HEK293T (cell line): Measurements from ENCODE around the gene ABCB4.

Source experiments
- ARNT ChIP-seq: fragments of 450-650 bp; IDR thresholded peaks from 2 replicates; pipeline ENCODE4 v1.6.1; 2017; ENCODE audit warnings: mild to moderate bottlenecking
- ELF4 ChIP-seq: fragments of 450-650 bp; IDR thresholded peaks from 2 replicates; pipeline ENCODE4 v1.6.1; 2017; ENCODE audit warnings: antibody characterized with exemption
- FOXA1 ChIP-seq: fragments of 450-650 bp; IDR thresholded peaks from 2 replicates; pipeline ENCODE4 v1.6.1; 2016; ENCODE audit warnings: mild to moderate bottlenecking
- FOXK2 ChIP-seq: fragments of 450-650 bp; IDR thresholded peaks from 2 replicates; pipeline ENCODE4 v1.6.1; 2016; ENCODE audit warnings: mild to moderate bottlenecking
- FOXM1 ChIP-seq: fragments of 450-650 bp; IDR thresholded peaks from 2 replicates; pipeline ENCODE4 v1.6.1; 2017; ENCODE audit warnings: mild to moderate bottlenecking, borderline replicate concordance
- HDGF ChIP-seq: fragments of 450-650 bp; IDR thresholded peaks from 2 replicates; pipeline ENCODE4 v1.6.1; 2017; ENCODE audit warnings: antibody characterized with exemption, borderline replicate concordance
- L3MBTL2 ChIP-seq: fragments of 450-650 bp; conservative IDR thresholded peaks from 2 replicates; pipeline ENCODE4 v1.6.1; 2016; ENCODE audit warnings: mild to moderate bottlenecking
- NFRKB ChIP-seq: fragments of 450-650 bp; IDR thresholded peaks from 2 replicates; pipeline ENCODE4 v1.6.1; 2016; ENCODE audit warnings: mild to moderate bottlenecking, moderate library complexity
- PKNOX1 ChIP-seq: fragments of 450-650 bp; IDR thresholded peaks from 2 replicates; pipeline ENCODE4 v1.6.1; 2016
- SP1 ChIP-seq: fragments of 450-650 bp; IDR thresholded peaks from 2 replicates; pipeline ENCODE4 v1.6.1; 2017
- SUZ12 ChIP-seq: fragments of 450-650 bp; IDR thresholded peaks from 2 replicates; pipeline ENCODE4 v1.6.1; 2016; ENCODE audit warnings: mild to moderate bottlenecking
- ZNF384 ChIP-seq: fragments of 450-650 bp; IDR thresholded peaks from 2 replicates; pipeline ENCODE4 v1.6.1; 2016

- TF ChIP-seq L3MBTL2 (no peak), PKNOX1 (no peak), FOXK2 (no peak), FOXM1 (no peak), FOXA1 (no peak), SUZ12 (no peak), SP1 (no peak), NFRKB (no peak), ARNT (no peak), ELF4 (no peak), HDGF (no peak), ZNF384 (no peak)
Measured at GRCh38 chr7:87474533-87475358, 734 bp downstream of the ABCB4 start.
